GM18867 (cell line): ENCODE data around the gene KLC3.

Experiments used
- ATAC-seq: cut with Tn5 transposase; IDR thresholded peaks from one replicate; pipeline ENCODE4 v1.9.1; 2021; ENCODE audit warnings: mild to moderate bottlenecking, moderate library complexity; ENCODE audit not compliant: unreplicated experiment

Gene KLC3

DNA sequence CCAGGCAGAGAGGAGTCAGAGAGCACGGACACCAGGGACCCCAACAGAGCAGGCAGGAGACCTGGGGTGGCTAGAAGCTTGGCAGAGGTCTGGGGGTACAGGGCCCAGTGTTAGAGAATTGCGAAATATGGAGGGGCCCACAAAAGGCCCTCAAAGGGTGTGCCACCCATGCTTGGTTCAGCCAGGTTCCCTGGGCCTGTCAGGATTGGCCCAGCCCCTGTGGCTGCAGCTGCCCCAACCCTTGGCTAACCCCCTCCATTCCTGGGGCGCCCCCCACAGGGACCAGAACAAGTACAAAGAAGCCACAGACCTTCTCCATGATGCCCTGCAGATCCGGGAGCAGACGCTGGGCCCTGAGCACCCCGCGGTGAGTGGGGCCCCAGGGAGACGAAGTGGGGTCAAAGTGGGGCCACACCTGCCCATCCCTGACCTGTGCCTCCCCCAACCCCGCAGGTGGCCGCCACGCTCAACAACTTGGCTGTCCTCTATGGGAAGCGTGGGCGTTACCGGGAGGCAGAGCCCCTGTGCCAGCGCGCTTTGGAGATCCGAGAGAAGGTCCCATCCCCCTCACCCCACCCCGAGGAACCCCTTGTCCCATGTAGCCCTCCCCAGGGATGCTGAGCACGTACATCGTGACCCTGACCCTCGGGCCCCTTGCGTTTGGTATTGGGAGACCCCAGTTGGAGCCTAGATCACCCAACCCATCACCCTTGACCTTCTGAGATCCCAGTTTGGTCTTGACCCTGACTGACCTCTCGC is 8.0 kb downstream of the KLC3 start:
- ATAC-seq = no peak

DNA sequence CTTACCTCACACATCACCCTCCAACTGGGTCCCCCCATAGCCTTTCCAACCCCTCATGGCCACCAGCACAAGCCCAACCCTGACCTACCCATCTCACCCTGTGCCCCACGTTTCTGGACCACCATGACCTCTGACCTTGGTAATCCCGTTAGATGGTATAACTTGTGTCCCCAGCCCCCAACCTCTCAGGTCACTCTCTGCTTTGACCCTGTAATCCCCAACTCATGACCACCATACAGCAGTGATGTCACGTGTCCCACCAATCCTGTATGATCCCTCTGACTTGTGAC is 8.5 kb downstream of the KLC3 start:
- ATAC-seq = no peak

DNA sequence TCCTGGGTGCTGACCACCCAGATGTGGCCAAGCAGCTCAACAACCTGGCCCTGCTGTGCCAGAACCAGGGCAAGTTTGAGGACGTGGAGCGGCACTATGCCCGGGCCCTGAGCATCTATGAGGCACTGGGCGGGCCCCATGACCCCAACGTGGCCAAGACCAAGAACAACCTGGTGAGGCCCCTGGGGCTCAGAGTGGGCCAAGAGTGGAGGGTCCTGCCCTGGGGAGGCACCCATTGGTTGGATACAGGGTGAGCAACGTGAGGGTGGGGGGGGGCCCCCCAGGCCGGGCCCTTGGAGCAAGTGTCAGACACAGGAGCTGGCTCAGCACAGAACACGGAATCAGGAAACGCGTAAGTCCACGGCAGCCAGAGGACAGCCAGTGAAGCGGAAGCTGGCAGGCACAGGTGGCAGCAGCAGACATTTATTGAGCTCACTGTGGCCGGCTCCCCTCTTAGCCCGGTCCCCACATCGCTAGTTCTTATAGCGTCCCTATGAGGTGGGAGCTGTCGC is 8.9 kb downstream of the KLC3 start:
- ATAC-seq = no peak

DNA sequence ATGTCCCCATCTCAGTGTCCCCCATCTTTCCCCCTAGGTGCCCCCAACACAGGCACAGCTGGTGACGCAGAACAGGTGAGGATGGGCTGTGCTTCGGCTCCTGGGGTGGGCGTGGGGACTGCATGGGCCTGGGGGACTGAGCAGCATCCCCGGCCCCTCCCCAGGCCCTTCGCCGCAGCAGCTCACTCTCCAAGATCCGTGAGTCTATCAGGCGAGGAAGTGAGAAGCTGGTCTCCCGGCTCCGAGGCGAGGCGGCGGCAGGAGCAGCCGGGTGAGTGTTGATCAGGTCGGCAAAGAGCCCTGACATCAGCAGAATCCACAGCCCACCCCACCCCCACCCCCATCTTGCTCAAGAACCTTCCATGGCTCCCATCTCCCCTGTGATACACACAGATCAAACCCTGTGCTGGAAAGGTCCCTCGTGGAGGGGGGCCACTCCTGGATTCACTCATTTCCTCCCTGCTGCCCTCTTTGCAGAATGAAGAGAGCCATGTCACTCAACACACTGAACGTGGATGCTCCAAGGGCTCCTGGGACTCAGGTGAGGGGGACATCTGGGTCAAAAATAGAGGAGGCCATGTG is 10.0 kb downstream of the KLC3 start:
- no peak for ATAC-seq

DNA sequence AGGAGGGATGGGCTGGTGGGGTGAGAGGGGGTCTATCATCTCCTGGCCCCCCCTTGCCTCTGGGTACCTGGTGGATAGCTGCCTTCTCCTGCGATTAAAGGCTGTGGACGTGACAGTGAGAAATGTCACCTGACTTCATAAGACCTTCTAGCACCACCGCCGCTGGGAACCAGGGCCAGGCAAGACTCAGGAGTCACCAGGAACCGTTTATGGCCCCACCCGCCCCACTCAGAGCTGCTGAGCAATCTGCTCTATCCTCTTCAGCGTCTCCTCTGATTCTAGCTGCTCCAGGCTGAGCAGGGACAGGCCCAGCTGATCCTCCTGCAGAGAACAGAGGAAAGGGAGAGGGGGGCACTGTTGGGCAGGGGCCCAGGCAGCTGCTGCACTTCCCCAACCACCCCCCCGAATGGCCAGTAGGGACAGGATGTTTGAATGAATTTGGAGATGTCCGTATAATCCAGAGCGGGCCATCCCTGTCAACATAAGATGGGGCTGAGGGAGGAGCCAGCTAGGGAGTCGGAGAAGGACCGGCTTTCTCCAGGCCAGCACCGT is 10.9 kb downstream of the KLC3 start:
- ATAC-seq = no peak

DNA sequence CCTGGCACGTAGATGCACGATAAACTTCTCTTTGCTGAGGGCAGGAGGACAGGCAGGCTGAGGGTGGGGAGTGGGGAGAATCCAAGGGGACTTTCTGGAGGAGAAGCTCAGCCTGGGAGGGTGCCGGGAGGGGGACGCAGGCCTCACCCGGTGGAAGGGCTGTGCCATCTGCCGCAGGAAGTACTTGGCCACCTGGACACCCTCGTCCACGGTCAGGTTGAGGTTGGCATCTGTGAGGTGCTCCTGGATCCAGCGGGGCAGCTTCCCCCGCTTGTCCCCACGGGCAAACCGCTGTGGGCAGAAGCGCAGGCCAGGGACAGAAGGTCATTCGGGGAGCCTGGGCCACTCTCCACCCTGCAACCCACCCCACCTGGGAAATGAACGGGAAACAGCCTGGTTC is 11.5 kb downstream of the KLC3 start:
- no peak for ATAC-seq

DNA sequence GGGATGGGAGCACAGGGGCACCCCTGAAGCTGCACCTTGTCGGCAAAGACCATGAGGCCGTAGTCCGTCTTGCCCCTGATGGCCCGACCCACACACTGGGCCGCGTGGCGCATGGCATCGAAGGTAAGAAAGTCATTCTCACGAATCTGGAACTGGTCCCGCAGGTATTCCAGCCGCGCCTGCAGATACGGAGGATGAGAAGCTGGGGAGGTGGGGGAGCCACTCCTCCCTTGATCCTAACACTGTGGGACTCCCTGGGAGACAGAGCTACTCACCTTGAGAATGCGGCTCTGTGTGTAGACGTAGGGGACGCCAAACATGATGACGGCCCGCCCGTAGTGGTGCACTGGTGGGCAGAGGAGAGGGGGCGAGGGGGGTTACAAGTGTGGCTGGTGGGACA is 11.9 kb downstream of the KLC3 start:
- ATAC-seq = no peak

DNA sequence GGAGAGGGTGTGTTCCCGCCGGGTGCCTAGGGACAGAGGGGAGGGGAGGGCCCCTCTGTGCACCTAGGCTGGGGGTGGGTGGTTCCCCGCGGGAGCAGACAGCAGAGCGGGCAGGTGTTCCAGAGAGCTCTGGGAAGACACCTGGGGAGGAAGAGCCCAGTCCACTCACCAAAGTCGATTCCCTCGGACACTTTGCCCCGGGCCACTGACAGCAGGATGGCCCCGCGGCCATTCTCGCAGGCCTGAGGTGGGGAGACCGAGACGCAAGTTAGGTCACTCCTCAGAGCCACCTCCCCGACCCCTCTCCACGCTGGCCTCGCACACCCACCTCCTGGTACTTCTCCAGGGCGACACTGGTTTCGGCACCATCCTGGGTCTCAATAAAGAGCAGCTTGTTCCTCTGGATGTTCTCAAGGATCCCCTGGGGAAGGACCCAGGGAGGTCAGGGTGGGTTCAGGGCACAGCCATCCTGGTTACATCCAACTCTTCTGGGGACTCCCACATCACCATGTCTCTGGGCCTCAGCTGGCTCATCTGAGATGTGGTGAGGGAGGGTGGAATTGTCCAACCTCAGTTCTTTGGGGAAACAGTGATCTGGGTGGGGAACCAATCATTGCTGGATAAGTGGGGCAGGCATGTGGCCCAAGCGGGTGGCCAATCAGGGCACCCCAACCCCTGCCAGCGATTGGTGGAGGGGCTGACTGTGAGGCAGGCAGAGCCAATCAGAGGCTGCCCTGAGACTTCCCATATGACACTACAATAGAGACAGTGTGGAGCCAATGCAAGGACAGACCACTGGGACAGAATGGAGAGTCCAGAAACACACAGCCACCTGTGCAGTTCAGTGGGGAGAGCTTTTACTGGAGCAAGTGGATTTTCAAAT is 12.6 kb downstream of the KLC3 start:
- no peak for ATAC-seq

DNA sequence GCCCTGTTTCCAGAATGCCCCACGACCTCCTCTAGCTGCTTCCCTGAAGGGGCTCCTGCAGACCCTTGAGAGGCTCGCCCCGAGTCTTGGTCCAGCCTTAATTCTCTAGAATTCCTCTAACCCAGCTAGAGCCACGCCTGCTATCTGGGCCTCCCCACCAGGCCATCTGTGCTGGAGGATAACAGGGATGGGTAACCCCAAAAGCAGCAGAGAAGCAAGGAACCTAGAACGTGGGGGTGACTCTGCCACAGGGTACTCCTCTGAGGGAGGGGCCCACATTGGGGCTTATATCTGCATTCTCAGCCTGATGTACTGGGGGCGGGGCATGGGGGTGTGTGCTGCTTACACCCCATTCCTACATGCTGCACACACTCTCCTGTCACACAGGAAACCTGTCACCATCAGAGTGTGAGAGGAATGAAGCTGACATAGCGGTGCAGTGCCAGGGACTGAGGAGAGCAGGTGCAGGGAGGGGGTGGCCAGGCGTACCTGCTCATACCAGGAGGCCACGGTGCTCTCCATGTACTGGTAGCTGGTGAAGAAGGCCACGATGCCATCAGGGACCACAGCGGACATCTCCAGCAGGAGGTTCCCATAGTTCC is 13.8 kb downstream of the KLC3 start:
- ATAC-seq = no peak

DNA sequence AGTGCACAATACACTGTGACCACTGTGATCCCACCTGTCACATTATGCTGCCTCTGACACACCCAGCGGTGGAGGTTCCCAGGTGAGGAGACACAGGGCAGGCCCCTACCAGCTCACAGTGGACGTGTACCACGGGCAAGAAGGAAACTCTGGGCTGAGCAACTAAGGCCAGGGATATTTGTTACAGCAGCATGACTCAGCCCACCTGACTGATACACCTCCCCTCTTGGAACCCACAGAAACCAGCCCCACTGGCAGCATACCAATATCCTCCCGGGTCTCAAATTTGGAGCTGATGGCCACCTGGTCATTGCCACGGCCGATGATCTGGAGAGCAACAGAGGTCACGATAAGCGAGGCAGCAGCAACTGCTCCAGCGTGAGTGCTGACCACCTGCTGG is 14.9 kb downstream of the KLC3 start:
- ATAC-seq = no peak

DNA sequence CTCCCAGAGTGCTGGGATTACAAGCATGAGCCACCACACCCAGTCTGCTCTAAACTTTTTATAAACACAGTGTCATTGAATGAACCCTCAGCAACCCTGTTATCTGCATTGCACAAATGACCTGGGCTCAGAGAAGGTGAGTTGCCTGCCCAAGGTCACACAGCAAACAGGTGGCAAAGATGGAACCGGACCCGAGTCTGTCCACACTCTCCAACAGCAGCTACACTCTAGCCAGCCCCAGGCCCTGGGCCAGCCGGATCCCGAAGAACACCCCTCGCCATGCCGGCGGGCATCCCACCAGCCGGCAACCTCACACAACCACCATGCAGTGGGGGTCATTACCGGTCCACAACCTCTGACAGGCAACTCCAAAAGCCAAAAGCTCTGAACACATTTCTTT is 15.4 kb downstream of the KLC3 start:
- no peak for ATAC-seq

DNA sequence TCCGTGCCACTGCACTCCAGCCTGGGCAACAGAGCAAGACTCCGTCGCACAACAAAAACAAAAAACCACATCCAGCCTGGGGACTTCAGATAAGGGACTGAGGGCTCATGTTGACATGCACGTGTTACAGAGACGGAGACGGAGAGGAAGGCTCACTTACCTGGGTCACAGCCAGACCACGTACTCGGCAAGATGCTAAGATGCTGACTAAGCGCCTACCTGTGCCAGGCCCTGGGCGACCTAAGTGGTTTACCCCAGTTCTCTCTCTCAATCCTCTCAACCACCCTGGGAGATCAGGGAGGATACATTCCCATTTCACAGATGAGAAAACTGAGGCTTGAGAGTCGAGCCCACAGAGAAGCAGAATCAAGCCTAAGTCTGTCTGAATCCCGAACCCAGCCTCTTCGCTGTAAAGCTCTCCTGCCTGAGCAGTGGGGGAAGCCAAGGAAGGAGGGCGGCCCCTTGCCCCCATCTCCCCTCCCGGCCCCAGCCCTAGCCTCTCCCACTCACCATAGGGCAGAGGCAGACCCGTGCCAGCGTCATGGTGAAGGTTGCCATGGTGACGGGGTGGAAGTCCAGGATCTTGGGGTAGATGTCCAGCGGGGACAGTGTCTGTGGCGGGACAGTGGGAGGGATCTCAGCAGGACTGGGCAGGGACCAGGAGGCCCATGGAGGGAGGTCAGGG is 16.4 kb downstream of the KLC3 start:
- ATAC-seq = no peak

DNA sequence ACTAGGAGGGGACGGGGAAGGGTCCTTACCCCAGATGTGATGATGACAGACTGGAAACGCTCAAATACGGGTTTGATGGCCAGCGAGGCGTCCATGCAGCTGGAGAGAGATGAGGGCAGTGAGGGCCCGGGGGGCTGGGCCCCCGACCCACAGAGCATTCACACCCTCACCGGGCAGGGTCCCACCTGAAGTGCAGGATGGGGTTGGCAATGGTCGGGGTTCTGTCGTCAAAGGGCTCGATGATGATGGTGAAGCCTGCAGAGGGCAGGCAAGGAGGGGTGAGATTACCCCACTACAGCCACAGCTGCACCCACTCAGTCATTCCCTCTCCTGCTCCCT is 16.9 kb downstream of the KLC3 start:
- ATAC-seq = no peak

DNA sequence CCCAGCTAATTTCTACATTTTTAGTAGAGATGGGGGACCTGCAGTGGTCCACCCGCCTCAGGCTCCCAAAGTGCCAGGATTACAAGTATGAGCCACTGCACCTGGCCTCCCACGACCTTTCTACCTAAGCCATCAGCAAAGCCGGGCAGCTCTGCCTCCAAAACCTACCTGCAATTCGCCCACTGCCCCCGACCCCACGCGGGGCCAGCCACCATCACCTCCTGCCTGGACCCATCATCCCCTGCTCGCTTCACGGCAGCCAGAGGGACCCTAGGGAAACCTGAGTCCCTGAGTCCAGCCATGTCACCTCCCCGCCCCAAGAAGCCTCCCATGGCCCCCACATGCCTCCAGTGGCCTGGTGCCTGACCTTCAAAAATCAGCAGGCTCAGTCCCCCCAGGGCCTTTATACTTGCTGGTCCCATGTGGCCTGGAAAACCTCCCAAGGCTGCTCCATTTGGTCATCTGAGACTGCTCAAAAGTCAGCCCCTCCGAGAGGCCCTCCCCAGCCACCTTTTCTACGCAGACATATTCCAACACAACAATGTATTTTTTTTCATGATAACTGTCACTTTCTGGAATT is 17.8 kb downstream of the KLC3 start:
- no peak for ATAC-seq

DNA sequence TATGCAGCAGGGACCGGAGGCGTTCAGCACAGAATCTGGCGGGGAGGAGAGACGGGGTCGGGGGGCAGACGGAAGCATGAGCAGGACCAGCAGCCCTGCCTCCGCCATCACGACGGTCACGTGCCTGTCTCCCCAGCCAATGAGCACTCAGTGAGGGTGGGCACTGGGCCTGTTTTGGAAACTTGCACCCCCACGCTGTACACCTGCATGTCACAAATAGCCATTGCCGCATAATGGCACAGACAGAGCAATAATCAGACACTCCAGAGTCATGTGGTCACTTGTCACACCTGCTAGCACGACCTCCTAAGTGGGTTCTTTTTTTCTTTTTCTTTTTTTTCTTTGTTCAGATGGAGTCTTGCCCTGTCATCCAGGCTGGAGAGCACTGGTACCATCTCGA is 21.1 kb downstream of the KLC3 start:
- no peak for ATAC-seq

DNA sequence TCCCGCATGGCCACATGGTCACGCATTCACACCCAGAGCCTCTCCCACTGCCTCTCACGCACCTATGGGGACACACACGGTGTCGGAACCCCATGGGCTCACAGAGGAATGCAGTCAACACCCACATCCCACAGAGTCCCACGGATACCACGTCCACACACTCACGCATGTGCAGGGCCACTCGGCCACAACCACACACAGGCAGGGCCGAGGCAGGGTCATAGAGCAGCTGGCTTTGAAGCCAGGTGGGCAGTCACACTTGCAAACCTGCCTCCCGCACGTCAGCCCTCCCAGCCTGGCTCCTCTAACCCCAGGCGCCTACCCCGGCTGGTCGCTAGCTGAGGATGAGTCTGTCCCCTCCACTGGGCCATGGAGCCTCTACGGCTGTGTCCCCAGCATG is 21.7 kb downstream of the KLC3 start:
- ATAC-seq = no peak

DNA sequence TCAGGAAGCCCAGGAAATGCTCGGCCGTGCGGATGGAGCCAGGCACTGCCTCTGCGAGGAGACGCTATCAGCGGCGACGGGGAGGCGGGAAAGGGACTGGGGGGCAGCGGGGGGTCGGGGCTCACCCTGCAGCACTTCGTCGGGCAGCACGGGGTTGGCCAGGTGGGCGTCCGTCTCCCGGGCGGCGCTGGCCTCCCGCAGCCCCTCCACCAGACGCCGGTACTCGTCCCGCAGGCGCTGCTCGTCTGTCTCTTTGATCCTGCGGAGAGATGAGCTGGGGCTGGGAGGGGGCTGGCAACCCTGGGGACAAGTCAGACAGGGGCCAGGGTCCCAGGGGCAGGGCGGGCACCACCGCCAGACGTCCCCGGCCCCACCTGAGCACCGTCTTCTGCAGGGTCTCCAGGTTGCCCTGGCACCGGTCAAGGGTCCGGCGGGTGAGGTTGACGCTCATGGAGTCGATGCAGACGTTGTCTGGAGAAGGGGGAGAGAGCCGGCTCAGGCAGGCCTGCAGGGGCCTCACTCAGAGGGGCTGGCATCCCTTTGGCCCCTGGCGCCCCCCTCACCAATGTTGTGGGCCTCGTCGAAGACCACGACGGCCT is 23.4 kb downstream of the KLC3 start:
- ATAC-seq = no peak

DNA sequence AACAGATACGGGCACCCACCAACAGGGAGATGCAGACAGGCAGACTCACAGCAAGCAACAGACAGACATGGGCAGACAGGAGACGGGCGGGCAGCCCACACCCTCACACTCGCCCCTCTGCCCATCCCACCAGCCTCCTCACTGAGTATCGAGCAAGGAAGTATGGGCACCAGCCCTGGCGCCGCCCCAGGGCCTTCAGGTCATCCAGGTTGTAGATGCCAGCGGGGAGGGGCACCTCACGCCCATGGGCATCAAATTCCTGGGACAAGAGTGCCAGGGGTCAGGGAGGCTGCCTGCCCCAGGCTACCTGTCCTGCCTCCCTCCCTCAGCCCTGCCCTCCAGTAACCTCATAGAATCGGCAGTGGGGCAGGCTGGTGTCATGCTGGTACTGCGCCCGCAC is 24.1 kb downstream of the KLC3 start:
- ATAC-seq = no peak

DNA sequence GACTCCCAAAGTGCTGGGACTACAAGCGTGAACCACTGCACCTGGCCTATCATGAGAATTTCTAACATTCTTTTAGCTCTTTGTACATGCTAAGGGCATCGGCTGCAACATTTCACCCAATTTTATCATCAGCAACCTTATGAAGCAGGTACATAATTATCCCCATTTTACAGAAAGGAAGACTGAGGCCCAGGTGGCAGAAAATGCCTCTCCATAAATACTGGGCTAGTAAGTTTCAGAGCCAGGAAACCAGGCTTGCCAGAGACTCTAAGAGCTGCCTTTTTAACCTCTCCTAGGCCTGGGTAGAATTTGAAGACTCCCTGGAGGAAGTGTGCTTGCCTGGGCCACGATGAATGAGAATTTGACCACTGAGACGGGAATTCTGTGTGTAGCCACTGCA is 27.6 kb downstream of the KLC3 start:
- no peak for ATAC-seq

DNA sequence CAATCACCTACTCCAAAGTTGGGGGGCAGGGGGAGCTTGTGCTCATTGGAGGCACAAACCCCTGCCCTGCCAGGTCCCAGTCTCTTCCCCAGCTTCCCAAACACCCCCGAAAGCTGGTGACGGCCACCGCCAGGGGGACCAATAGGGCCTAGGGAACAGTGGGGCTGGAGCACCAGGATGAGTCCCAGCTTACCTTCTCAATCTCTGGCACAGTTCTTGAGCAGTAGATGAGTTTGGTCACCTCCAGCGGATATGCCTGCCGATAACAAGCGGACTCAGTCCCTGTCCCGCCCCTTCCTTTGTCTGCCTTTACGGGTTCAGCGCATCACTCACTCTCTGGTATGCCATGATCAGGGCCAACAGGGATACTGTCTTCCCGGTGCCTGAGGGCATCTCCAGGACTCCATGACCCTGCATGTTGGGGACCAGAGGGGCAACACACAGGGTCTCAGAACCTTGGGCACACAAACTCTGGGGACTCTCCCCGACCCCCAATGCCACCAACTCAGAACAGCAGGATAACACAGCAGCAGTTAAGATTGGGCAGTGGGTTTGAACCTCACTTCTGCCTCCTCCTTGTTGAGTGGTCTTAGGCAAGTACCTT is 28.3 kb downstream of the KLC3 start:
- no peak for ATAC-seq
